HG03439 (cell line): Measurements from ENCODE around the gene STYXL1.
A peak's percentile ranks its signal among the peaks of the same experiment; 100 is the strongest.
"Not testable (repeated sequence)": the region's sequence is repeated elsewhere in the genome, so short reads cannot be mapped to it uniquely, and the experiment has no call there.

Experiments used
- ATAC-seq: cut with Tn5 transposase; IDR thresholded peaks from one replicate; pipeline ENCODE4 v1.9.1; 2021; ENCODE audit warnings: mild to moderate bottlenecking, moderate library complexity; ENCODE audit not compliant: unreplicated experiment

STYXL1 gene

GRCh38 chr7:76047811-76048667 is at the start of gene STYXL1, which contains the start of gene MDH2:
Gene STYXL1 (minus strand): TSS chr7:76048000. CDS start chr7:76030523, 17,477 bp downstream.
Gene MDH2 (plus strand): TSS chr7:76048106. CDS start chr7:76048161, 55 bp downstream.
- ATAC-seq = peak; percentile 94

GRCh38 chr7:76095908-76096307 is 48.1 kb upstream of the STYXL1 start:
- ATAC-seq = no peak

- not testable (repeated sequence) for ATAC-seq
Observed at GRCh38 chr7:76094326-76094725, 46.5 kb upstream of the STYXL1 start.

GRCh38 chr7:76093531-76093930 is 45.7 kb upstream of the STYXL1 start:
- ATAC-seq = not testable (repeated sequence)

GRCh38 chr7:76091506-76091905 is 43.7 kb upstream of the STYXL1 start:
- no peak for ATAC-seq

GRCh38 chr7:76089865-76090475 is 42.2 kb upstream of the STYXL1 start:
- no peak for ATAC-seq

- not testable (repeated sequence) for ATAC-seq
Observed at GRCh38 chr7:76087362-76087791, 39.6 kb upstream of the STYXL1 start.

GRCh38 chr7:76086070-76086469 is 38.3 kb upstream of the STYXL1 start:
- ATAC-seq = no peak

- not testable (repeated sequence) for ATAC-seq
Observed at GRCh38 chr7:76084115-76084514, 36.3 kb upstream of the STYXL1 start.

- no peak for ATAC-seq
Observed at GRCh38 chr7:76080204-76080603, 32.4 kb upstream of the STYXL1 start.

GRCh38 chr7:76077435-76077834 is 29.6 kb upstream of the STYXL1 start:
- ATAC-seq = no peak

GRCh38 chr7:76076995-76077394 is 29.2 kb upstream of the STYXL1 start:
- ATAC-seq = no peak

- ATAC-seq = no peak
Observed at GRCh38 chr7:76074972-76075370, 27.2 kb upstream of the STYXL1 start.

- ATAC-seq = no peak
Observed at GRCh38 chr7:76074306-76074971, 26.6 kb upstream of the STYXL1 start.

GRCh38 chr7:76073335-76073990 is 25.7 kb upstream of the STYXL1 start:
- ATAC-seq = no peak

- ATAC-seq = no peak
Observed at GRCh38 chr7:76072243-76073148, 24.7 kb upstream of the STYXL1 start.

GRCh38 chr7:76071316-76072242 is 23.8 kb upstream of the STYXL1 start:
- no peak for ATAC-seq

- no peak for ATAC-seq
Observed at GRCh38 chr7:76069238-76069638, 21.4 kb upstream of the STYXL1 start.
